NCI-H510A (cell line): Measurements from ENCODE around the gene GSTA1.
"Not testable (repeated sequence)": the region's sequence is repeated elsewhere in the genome, so short reads cannot be mapped to it uniquely, and the experiment has no call there.

Source experiments
- DNase-seq: peaks from one replicate; lab custom pipeline; 2025; lab: John Stamatoyannopoulos, UW

Gene GSTA1

GRCh38 chr6:52803668-52804255 is at the start of gene GSTA1:
TSS of gene GSTA1 (minus strand) at chr6:52803816. CDS start at chr6:52799267, 4,549 bp downstream.
- not testable (repeated sequence) for DNase-seq

GRCh38 chr6:52849137-52849536 is 45.5 kb upstream of the GSTA1 start:
- no peak for DNase-seq

GRCh38 chr6:52846002-52846401 is 42.4 kb upstream of the GSTA1 start:
- DNase-seq, result no peak

GRCh38 chr6:52843605-52844004 is 40.0 kb upstream of the GSTA1 start:
- DNase-seq, result no peak

GRCh38 chr6:52840763-52841585 is 37.4 kb upstream of the GSTA1 start, which contains the start of gene GSTA5:
TSS of gene GSTA5 (minus strand) at chr6:52840813.
- no peak for DNase-seq

- DNase-seq, result peak; percentile 34
Observed at GRCh38 chr6:52839124-52840055, 35.8 kb upstream of the GSTA1 start.

- no peak for DNase-seq
Observed at GRCh38 chr6:52834481-52834880, 30.9 kb upstream of the GSTA1 start.

- DNase-seq, result not testable (repeated sequence)
Observed at GRCh38 chr6:52830869-52831268, 27.3 kb upstream of the GSTA1 start.

- no peak for DNase-seq
Observed at GRCh38 chr6:52829046-52829817, 25.6 kb upstream of the GSTA1 start.

GRCh38 chr6:52828621-52829020 is 25.0 kb upstream of the GSTA1 start:
- not testable (repeated sequence) for DNase-seq

- DNase-seq, result not testable (repeated sequence)
Observed at GRCh38 chr6:52827073-52827783, 23.6 kb upstream of the GSTA1 start.

- DNase-seq, result no peak
Observed at GRCh38 chr6:52826513-52826912, 22.9 kb upstream of the GSTA1 start.

- DNase-seq, result not testable (repeated sequence)
Observed at GRCh38 chr6:52825900-52826459, 22.4 kb upstream of the GSTA1 start.

- not testable (repeated sequence) for DNase-seq
Observed at GRCh38 chr6:52825270-52825793, 21.7 kb upstream of the GSTA1 start.

GRCh38 chr6:52821842-52822241 is 18.2 kb upstream of the GSTA1 start:
- DNase-seq, result no peak

- no peak for DNase-seq
Observed at GRCh38 chr6:52820198-52820597, 16.6 kb upstream of the GSTA1 start.

GRCh38 chr6:52815167-52816092 is 11.8 kb upstream of the GSTA1 start:
- no peak for DNase-seq

GRCh38 chr6:52814545-52814944 is 10.9 kb upstream of the GSTA1 start:
- DNase-seq, result not testable (repeated sequence)

- not testable (repeated sequence) for DNase-seq
Observed at GRCh38 chr6:52809777-52810176, 6.2 kb upstream of the GSTA1 start.
